ENCODE measurements around the gene SMTNL2. TPM values are rescaled to one million over a fixed set of nuclear protein-coding genes. Genes with fewer than 3 reads are reported as not detected.
"Not testable (repeated sequence)": the region's sequence is repeated elsewhere in the genome, so short reads cannot be mapped to it uniquely, and the experiment has no call there.

The SMTNL2 gene
- total RNA-seq, 4 donors from 2014 or later: 3.0 to 7.2 (median 4.7) TPM

DNA sequence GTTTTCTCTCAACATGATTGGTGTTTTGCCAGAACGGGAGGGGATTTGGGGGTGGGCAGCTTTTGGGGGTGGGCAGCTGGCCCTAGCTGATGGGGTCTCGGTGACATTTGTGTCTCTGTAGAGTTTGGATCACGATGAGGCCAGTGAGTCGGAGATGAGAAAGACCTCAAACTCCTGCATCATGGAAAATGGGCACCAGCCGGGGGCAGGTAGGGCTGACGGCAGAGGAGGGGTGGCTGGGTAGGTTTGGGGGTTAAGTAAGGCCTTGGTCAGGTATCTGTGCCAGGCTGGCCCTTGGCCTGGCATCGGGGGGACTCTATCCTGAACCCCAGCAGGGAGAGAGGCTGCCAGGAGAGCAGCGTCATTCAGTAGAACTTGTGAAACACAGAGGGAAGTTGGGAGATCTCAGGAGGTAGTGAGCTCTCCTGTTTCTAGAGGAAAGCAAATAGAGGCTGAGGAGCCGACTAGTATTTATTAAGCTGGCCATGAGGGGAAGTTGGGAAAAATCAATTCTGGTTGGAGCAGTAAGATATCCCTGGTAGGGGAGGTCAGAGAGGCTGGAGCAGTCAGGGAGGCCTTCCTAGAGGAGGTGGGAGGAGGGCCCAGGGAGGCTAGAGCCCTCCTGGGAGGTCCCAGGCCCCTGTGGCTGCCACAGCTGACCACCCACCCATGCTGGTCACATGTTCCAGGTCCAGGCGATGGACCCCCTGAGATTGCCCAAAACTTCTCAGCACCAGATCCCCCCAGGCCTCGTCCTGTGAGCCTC lies 8.1 kb downstream of the SMTNL2 start:
- peak overlapping the region in 3 of 4 donors; percentile 28 to 62 (median 60) for H3K27ac ChIP-seq (replicated peaks in 1 of 4)
- WGBS: 85% methylated on average over 9 of the region's 11 CpGs

DNA sequence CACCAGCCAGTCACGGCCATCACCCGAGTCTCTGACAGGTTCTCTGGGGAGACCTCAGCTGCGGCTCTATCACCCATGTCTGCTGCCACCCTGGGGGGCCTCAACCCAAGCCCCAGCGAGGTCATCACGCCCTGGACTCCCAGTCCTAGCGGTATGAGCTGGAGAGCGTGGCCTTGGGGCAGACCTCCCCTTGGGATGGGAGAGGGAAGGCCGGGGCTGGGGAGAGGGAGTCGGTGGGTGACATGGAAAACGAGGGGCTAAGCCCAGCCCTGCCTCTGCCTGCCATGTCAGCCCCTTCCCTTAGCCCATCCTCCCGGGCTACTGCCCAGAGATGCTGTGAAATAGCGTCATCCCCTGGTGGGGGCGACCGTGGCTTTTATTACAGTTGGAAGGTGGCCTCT lies 8.7 kb downstream of the SMTNL2 start:
- H3K27ac ChIP-seq (replicated peaks in 1 of 4): peak overlapping the region; percentile 23 to 62 (median 52)
- WGBS: 90% methylated on average over 9 of the region's 14 CpGs
- H3K4me3 ChIP-seq: no peak overlapping the region
- H3K4me1 ChIP-seq: peaks cover 2 to 47% (median 28%) of the 10 kb centered on the region in 4 donors
- H3K27me3 ChIP-seq: no peaks in the 10 kb centered on the region
- peaks cover 0 to 12% (median 4%) of the 10 kb centered on the region in 4 donors for H3K36me3 ChIP-seq
- TF ChIP-seq POLR2A (IDR thresholded peaks at IDR 0.05; ENCODE audit: low read depth): no peak
- TF ChIP-seq, protein P1, sequence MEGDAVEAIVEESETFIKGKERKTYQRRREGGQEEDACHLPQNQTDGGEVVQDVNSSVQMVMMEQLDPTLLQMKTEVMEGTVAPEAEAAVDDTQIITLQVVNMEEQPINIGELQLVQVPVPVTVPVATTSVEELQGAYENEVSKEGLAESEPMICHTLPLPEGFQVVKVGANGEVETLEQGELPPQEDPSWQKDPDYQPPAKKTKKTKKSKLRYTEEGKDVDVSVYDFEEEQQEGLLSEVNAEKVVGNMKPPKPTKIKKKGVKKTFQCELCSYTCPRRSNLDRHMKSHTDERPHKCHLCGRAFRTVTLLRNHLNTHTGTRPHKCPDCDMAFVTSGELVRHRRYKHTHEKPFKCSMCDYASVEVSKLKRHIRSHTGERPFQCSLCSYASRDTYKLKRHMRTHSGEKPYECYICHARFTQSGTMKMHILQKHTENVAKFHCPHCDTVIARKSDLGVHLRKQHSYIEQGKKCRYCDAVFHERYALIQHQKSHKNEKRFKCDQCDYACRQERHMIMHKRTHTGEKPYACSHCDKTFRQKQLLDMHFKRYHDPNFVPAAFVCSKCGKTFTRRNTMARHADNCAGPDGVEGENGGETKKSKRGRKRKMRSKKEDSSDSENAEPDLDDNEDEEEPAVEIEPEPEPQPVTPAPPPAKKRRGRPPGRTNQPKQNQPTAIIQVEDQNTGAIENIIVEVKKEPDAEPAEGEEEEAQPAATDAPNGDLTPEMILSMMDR (IDR thresholded peaks at IDR 0.05): no peak
- no peak for TF ChIP-seq POLR2AphosphoS5 (IDR thresholded peaks at IDR 0.05)
- no peak for TF ChIP-seq EP300 (IDR thresholded peaks at IDR 0.05)
- H3K9me3 ChIP-seq: no peaks in the 10 kb centered on the region
- DNase-seq (ENCODE audit: extremely low spot score): no peak
- intact Hi-C loops (cut with DNase I): no loop called here

More for the DNA sequence above, 8.1 kb downstream of the SMTNL2 start:
- intact Hi-C loops (cut with DNase I): no loop called here
- Histone ChIP-seq H3K9me3 (no peaks in the 10 kb centered on the region), H3K27me3 (no peaks in the 10 kb centered on the region), H3K36me3 (peaks cover 0 to 12% (median 4%) of the 10 kb centered on the region in 4 donors), H3K4me3 (no peak overlapping the region), H3K4me1 (peaks cover 8 to 41% (median 23%) of the 10 kb centered on the region in 4 donors)
- DNase-seq (ENCODE audit: extremely low spot score): no peak
- TF ChIP-seq POLR2AphosphoS5 (IDR thresholded peaks at IDR 0.05): no peak
- TF ChIP-seq, protein P1 (IDR thresholded peaks at IDR 0.05): no peak
- no peak for TF ChIP-seq POLR2A (IDR thresholded peaks at IDR 0.05; ENCODE audit: low read depth)
- TF ChIP-seq EP300 (IDR thresholded peaks at IDR 0.05): no peak

DNA sequence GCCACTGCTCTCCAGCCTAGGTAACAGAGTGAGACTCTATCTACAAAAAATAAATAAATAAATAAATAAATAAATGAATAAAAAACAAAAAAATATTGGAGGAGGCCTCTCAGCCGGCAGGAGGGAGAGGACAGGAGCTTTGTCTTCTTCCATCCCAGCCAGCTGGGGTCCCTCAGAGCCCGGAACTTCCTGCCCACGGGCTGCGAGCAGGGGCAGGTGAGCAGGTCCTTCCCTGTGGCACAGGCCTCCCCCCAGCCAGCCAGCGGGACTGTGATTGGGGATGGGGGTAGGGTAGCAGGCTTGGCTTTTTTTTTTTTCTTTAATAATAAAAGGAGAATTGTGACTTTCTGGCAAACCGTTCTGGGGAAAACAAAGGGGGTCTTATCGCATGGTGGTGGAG lies 10.1 kb downstream of the SMTNL2 start:
- intact Hi-C loops (cut with DNase I): no loop called here
- Histone ChIP-seq H3K9me3 (no peaks in the 10 kb centered on the region), H3K4me1 (peaks cover 11 to 61% (median 42%) of the 10 kb centered on the region in 4 donors), H3K4me3 (no peak overlapping the region), H3K36me3 (peaks cover 0 to 12% (median 4%) of the 10 kb centered on the region in 4 donors), H3K27ac (replicated peaks in 1 of 4) (peak overlapping the region in 2 of 4 donors; percentile 34 to 60), H3K27me3 (peaks cover 0 to 2% (median 0%) of the 10 kb centered on the region in 4 donors)
- TF ChIP-seq POLR2A (IDR thresholded peaks at IDR 0.05; ENCODE audit: low read depth): no peak
- TF ChIP-seq, protein P1 (IDR thresholded peaks at IDR 0.05): no peak
- no peak for TF ChIP-seq POLR2AphosphoS5 (IDR thresholded peaks at IDR 0.05)
- TF ChIP-seq EP300 (IDR thresholded peaks at IDR 0.05): no peak
- 92% methylated on average over 7 of the region's 7 CpGs for WGBS
- DNase-seq (ENCODE audit: extremely low spot score): no peak

DNA sequence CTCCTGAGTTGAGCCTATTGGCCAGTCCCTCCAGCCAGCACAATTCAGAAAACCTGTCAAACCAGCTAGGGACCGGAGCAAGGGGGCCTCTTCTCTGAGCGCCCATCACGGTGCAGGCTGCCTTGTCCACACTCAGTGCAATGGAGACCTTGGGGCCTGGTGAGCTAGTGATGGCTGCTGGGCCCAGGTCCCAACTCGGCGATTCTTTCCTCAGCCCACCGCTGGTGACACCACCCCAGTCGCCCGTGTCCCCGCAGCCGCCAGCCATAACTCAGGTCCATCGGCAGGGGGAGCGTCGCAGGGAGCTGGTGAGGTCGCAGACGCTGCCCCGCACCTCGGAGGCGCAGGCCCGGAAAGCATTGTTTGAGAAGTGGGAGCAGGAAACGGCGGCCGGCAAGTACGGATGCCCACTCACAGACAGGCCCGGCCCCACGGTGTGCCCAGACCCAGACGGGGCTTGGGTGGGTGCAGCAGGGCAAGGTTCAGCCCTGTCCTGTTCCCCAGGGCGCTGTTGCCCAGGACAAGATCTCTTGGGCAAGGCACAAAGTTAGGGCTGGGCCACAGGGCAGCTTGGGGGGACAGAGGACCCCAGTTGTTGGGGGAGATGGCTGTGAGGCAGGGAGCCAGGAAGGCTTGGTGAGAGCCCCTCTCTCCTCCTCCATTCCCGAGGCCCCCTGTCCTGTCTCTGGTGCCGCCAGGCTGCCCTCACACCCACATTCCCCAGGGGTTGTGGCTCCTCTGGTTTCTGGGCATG lies 10.8 kb downstream of the SMTNL2 start:
- TF ChIP-seq POLR2A (IDR thresholded peaks at IDR 0.05; ENCODE audit: low read depth) (no peak), EP300 (IDR thresholded peaks at IDR 0.05) (no peak)
- TF ChIP-seq, protein P1 (IDR thresholded peaks at IDR 0.05): peak in 2 of 3 experiments; percentile 12 to 35
- H3K27ac ChIP-seq (replicated peaks in 1 of 4): peak overlapping the region in 2 of 4 donors; percentile 34 to 41
- H3K4me3 ChIP-seq: no peak overlapping the region
- WGBS: 61% methylated on average over 13 of the region's 29 CpGs
- no peak for DNase-seq (ENCODE audit: extremely low spot score)
- intact Hi-C loops (cut with DNase I): no loop called here
- peaks cover 18 to 68% (median 49%) of the 10 kb centered on the region in 4 donors for H3K4me1 ChIP-seq
- H3K9me3 ChIP-seq: no peaks in the 10 kb centered on the region
- peaks cover 0 to 12% (median 4%) of the 10 kb centered on the region in 4 donors for H3K36me3 ChIP-seq
- peaks cover 0 to 9% (median 0%) of the 10 kb centered on the region in 4 donors for H3K27me3 ChIP-seq

DNA sequence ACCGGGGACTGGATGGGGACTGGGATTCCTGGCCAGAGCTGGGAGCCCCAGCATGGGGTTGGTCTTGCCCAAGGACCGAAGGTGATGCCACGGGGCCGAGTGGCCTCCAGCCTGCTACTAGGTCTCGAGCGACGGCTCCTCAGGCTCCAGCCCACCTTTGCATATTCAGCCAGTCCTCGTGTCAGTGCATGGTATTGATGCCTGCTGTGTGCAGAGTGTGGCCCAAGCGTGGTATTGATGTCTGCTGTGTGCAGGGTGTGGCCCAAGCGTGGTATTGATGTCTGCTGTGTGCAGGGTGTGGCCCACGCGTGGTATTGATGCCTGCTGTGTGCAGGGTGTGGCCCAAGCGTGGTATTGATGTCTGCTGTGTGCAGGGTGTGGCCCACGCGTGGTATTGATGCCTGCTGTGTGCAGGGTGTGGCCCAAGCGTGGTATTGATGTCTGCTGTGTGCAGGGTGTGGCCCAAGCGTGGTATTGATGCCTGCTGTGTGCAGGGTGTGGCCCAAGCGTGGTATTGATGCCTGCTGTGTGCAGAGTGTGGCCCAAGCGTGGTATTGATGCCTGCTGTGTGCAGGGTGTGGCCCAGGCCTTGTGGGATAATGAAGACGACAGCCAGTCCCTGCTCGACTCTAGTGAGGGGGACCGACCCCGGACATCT lies 11.5 kb downstream of the SMTNL2 start:
- H3K27ac ChIP-seq (replicated peaks in 1 of 4): peak overlapping the region in 2 of 4 donors; percentile 41 to 87
- WGBS: 100% methylated on average over 14 of the region's 23 CpGs
- H3K9me3 ChIP-seq; DNase-seq (ENCODE audit: extremely low spot score); H3K4me3 ChIP-seq; intact Hi-C loops (cut with DNase I): not testable (repeated sequence)
- H3K36me3 ChIP-seq: peaks cover 0 to 12% (median 4%) of the 10 kb centered on the region in 4 donors
- peaks cover 23 to 73% (median 52%) of the 10 kb centered on the region in 4 donors for H3K4me1 ChIP-seq
- peaks cover 0 to 11% (median 0%) of the 10 kb centered on the region in 4 donors for H3K27me3 ChIP-seq
